HG02938 (cell line): ENCODE results near the gene VTI1A.

Experiments used
- ATAC-seq: cut with Tn5 transposase; IDR thresholded peaks from one replicate; pipeline ENCODE4 v1.9.1; 2021; ENCODE audit warnings: mild to moderate bottlenecking, moderate library complexity; ENCODE audit not compliant: unreplicated experiment

Gene VTI1A

DNA sequence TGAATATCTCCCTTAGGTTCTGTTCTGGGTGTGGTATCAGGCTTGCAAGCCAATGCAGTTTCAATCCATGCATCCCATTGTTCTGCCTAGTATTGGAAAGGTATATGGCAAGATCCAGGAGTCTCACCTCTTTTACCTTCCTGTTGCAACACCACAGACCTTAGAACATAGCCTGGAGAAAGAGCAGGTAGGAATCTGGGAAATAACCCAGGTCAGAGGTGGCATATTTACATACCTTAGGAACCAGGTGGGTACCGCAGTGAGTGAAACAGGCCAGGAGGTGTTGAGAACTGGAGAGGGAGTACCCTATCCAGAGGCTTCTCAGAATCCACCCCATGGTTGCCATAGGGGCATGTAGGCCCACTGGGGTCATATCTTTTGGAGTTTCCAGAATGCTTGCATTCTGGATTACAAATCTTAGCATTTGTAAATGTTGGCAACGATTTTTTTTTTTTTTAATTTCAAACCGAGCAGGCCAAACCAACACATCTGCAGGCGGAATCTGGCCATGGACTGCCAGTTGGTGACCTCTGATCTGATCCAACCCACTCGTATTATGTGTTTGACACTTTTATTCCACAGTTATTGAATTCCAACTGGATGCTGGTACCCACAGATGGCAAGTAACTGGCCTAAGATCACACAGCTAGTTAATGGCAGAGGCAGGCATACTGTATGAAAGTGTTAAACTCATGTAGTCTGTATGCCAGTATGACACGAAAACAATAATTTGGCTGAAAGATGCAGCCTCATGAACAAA, 322.8 kb downstream of the VTI1A start:
- ATAC-seq: no peak

- no peak for ATAC-seq
Measured at GRCh38 chr10:112771733-112772132, 324.7 kb downstream of the VTI1A start.

DNA sequence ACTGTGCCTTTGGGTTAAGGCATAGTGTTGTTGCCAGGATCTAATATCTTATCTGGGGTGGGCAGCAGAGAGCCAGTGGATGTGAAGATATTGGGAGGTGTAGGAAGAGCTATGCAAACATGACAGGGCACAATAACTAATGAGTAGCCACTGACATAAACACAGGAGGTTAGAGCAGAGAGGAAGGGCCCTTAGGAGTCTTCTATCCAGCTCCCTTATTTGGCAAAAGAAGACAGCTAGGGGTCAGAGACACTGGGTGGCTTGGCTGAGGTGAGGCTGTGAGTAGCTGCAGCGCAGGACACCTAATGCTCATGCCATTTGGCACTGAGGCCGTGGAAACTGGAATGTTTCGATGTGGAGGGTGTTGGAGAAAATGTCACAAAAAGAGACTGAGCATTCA, 326.8 kb downstream of the VTI1A start:
- no peak for ATAC-seq

DNA sequence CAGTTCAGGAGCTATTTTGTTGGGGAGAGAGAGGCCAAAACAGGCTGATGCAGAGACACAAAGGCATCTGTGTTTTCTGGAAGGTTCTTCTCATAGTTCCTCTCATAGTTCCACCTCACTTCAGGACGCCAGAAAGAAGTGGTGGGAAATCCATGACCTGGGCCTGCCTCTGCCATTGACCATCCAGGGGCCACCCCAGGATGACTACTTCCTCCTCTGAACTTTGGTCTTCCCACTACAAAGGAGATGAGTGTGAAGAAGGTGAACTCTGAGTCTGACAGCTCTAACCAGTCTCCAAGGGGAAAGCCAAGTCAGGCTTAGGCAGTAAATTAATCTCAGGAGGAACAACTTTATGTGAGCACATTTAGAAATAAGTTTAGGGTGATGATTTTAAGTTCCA, 327.2 kb downstream of the VTI1A start:
- no peak for ATAC-seq

GRCh38 chr10:112774798-112775197, 327.8 kb downstream of the VTI1A start:
- ATAC-seq: no peak

GRCh38 chr10:112775381-112775780, 328.4 kb downstream of the VTI1A start:
- no peak for ATAC-seq

DNA sequence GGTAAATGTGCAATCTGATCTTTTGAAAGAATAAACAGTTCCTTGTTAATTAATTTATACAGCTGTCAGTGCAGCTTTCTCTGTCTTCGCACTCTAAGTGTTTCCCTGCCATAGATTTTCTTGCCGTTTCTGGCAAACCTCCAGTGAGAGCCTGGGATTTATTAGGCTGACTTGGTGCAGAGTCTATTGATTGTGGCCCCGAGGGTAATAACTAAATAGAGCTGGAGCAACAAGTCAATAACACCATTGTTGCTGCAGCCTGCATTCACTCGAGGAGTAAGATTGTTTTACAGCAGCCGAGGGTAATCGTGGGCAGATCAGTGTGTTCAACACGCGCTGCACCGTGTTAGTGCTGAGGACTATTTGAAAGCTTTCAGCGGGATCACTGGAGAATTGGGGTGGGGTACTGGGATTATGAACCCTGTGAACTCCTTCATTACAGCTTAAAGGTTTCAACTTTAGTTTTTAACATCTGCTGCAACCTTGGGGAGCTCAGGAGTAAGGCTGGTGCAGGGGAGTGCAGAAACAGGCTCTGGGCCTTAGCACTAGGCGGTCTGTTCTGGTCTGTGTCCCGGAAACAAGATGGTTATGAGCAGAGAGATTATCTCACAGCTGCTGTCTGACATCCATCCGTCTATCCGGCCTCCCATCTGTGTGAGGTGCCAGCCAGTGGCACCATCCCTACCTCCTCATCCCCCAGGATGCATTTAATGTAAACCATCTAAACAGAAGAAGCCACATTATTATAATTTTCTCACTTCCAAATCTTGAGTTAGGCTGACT, 329.1 kb downstream of the VTI1A start:
- ATAC-seq: no peak

GRCh38 chr10:112778579-112778978, 331.6 kb downstream of the VTI1A start:
- ATAC-seq: no peak

- ATAC-seq: no peak
Measured at GRCh38 chr10:112779025-112779770, 332.2 kb downstream of the VTI1A start.

GRCh38 chr10:112782200-112782907, 335.3 kb downstream of the VTI1A start:
- no peak for ATAC-seq

GRCh38 chr10:112783351-112784021, 336.5 kb downstream of the VTI1A start:
- no peak for ATAC-seq

DNA sequence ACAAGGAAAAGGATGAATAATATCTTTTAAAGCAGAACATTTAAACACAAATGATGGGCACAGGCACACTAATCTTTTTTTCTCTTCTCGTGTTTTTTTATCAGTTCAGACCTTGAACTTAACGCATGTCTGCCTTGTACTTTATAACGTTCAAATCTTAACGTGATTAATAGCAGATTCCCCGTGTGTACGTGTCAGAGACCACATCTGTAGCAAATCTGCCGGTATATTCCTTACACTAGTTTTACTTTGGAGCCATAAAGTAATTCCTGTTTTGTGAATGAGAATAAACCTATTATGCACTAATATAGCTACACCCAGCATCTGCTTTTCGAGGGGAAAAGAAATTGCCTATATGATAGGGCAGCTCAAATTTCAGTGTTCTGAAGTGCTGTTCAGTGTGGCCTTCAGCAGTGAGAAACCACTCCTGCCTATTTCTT, 337.0 kb downstream of the VTI1A start:
- no peak for ATAC-seq

GRCh38 chr10:112785089-112785488, 338.1 kb downstream of the VTI1A start:
- ATAC-seq: no peak

- ATAC-seq: no peak
Measured at GRCh38 chr10:112789248-112789647, 342.2 kb downstream of the VTI1A start.

DNA sequence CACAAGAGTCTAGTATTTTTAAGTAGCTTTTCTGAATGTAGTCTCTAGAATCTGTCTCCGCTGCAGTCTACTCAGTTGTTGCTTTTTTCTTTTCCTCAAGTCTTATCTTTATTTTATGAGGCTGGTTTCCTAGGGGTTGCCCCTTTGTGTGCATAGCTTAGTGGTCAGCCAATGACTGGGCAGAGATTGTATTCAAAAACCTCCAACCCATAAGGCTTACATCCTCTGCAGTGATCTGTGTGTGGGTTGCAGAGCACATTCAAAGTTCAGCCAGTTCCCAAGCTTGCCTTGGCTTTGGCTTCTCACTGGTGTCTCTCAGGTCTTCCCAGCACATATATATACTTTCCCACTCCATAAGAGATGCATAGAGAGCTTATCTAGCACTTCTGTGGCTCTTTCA, 343.0 kb downstream of the VTI1A start:
- ATAC-seq: no peak

DNA sequence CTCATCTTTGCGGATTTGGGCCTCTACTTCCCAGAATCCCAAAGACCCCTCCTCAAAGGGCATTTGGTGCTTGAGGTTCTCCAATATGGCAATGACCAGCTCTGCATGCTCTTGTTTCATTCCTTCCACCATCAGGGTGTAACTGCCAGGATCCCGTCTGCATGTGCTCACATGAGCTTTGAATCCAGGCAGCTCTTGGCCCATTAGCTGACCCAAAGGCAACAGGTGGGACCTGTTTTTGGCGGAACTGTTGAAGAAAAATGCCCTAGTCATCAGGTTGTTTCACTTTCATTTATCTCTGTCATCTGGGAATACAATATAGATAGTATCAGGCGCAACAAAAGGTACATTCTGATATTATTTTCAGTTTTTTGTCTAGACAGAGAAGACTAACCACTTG, 343.9 kb downstream of the VTI1A start:
- ATAC-seq: no peak

DNA sequence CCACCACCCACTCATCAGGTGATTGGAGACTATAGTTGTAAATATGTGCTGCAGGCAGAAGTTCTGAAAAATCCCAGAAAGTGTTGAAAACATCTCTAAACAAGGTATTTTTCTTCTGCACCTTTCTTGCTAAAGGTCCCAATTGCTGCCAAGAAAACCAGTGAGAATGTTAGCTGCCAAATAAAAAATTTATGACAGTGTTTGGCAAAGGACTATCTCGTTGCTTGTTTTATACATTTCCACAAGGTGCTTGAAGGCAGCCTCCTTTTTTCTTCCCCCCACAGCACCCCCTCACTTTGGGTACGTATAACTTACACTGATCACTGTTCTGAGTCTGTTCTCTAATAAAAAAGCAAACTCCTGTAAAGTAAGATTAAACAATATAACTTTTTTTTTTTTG, 344.4 kb downstream of the VTI1A start:
- ATAC-seq: no peak

DNA sequence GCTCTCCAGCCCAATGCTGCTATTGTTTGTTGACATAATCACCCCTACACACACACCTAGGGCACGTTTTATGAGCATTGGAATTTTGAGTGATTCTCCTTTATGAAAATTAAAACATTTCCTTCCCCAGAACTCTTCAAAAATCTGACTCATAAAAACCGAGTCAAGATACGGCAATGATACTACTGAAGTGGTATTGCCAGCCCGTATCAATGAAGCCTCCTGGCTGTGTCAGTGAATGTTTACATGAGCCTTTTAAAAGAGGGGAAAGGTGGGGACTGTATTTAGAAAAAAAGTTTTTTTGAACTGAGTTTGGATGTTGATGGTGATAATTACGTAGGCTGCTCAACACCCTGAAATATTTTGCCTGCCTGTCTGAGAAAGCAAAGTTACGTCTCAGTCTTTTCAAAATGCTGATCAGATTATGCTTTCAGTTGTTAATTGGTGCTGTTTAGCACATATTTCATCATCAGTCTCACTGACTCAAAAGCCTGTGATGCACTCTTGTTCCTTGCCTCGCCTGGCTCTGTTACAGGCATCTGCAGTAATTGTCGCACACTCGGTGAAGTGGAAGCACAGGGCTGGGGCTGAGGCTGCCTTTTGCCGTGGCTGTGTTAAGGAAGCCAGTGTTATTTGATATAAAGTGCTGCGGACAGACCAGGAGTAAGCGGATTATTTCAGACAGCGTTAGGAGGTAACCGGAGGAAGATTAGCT, 345.6 kb downstream of the VTI1A start:
- ATAC-seq: no peak

DNA sequence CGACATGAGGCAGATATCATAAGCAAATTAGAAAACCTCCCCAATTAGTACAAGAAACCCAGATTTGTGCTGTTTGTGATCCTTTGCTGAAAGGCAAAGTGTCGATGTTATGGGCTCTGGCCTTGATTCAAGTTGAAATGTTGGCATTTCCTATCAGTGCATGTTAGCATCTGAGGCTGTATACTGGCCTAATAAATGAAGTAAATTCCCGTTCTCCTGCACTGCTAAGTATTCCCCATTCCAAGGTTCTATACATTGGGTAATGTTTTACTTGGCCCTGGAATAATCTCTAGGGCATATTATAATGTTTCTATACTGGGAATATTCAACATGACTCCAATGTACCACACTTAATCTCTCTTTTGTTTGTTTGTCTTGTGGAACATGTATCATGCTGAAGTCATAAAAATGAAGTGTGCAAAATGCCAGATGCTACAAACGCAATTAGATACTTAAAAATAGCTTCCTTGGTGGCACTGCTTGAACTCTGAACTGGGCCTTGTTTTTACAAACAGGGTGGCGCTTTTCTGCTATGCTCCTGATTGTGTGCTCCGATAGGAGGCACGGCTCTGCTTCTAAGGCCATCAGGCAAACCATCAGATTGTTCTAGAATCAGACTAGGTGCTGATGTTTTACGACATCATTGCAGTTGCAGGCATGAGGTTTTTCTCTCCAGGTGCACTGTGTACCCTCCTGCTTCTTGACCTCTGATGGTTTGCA, 346.3 kb downstream of the VTI1A start:
- no peak for ATAC-seq
